HCT116 (cell line): Measurements from ENCODE around the gene ELFN2. TPM values are rescaled to one million over a fixed set of nuclear protein-coding genes. Genes with fewer than 3 reads are reported as not detected.

Experiments
- ATAC-seq: fragments of 200-7000 bp; cut with Tn5 transposase; 2 replicates; pipeline ENCODE4 v1.9.1; 2020; ENCODE audit warnings: mild to moderate bottlenecking, moderate library complexity
- BruUV-seq: library from RNA; stranded (reverse); fragments of 400-500 nt; replicated peaks from 2 replicates; lab custom pipeline; 2021; lab: Mats Ljungman, UMichigan
- CTCF ChIA-PET: fragments of 300-600 bp; sonication (Branson Sonifier 250); formaldehyde crosslinking; loops from one replicate; lab custom pipeline; 2021; ENCODE audit warnings: antibody characterized with exemption; lab: Charles Lee
- POLR2A ChIA-PET: fragments of 300-600, 350-600 bp; sonication (Branson Sonifier 250); formaldehyde crosslinking; loops from one replicate; lab custom pipeline; 2021; ENCODE audit warnings: antibody characterized with exemption; lab: Charles Lee
- RAD21 ChIA-PET, 2 experiments: fragments of 300-600 bp; sonication (Branson Sonifier 250); formaldehyde crosslinking; loops; one replicate each; lab custom pipeline; 2023; ENCODE audit warnings: low total read pairs in 2 of 2; ENCODE audit not compliant: uncharacterized antibody in 2 of 2, unreplicated experiment in 2 of 2, low non-redundant PET in 1 of 2; lab: Charles Lee
- DNase-seq: peaks from one replicate; pipeline ENCODE4 v3.0.0-alpha.2; 2010; ENCODE audit warnings: low read depth, low spot score
- H2AFZ ChIP-seq: fragments of 200-600 bp; shearing (Covaris generic), sonication (generic); 2 replicates; pipeline ENCODE4 v1.6.1; 2017; ENCODE audit warnings: low read depth, mixed run types, mixed read lengths, antibody characterized with exemption, low read length; ENCODE audit not compliant: poor library complexity, severe bottlenecking
- H3K27ac ChIP-seq: 2 replicates; pipeline ENCODE4 v1.5.1; 2012; ENCODE audit warnings: low read depth, low read length
- H3K27me3 ChIP-seq: fragments of 200-600 bp; sonication (generic); 2 replicates; pipeline ENCODE4 v1.6.1; 2016; ENCODE audit warnings: mixed run types, low read length, mixed read lengths; ENCODE audit not compliant: insufficient read depth
- H3K36me3 ChIP-seq, 2 experiments: fragments of 200-500 bp in 1 of 2; fragments of 200-600 bp in 1 of 2; sonication (Bioruptor generic) in 1 of 2; sonication (generic) in 1 of 2; 2 replicates each; pipeline versions ENCODE4 v1.5.1 to v1.6.1; 2014 to 2016; ENCODE audit warnings: low read length in 2 of 2, inconsistent platforms in 1 of 2, mixed read lengths in 1 of 2, mixed run types in 1 of 2; ENCODE audit not compliant: insufficient read depth in 2 of 2, control insufficient read depth in 1 of 2
- H3K4me1 ChIP-seq, 2 experiments: fragments of 200-600 bp in 1 of 2; sonication (generic) in 1 of 2; 2 replicates each; pipeline versions ENCODE4 v1.5.1 to v1.6.1; 2012 to 2017; ENCODE audit warnings: low read length in 2 of 2, inconsistent platforms in 1 of 2, mild to moderate bottlenecking in 1 of 2, mixed read lengths in 1 of 2, mixed run types in 1 of 2, moderate library complexity in 1 of 2; ENCODE audit not compliant: insufficient read depth in 2 of 2, control insufficient read depth in 1 of 2
- H3K4me2 ChIP-seq: fragments of 200-600 bp; sonication (generic); 2 replicates; pipeline ENCODE4 v1.6.1; 2017; ENCODE audit warnings: mixed run types, low read length, mixed read lengths
- H3K4me3 ChIP-seq, 2 experiments: fragments of 200-600 bp in 1 of 2; sonication (generic) in 1 of 2; replicated peaks in 1 of 2; 2 replicates each; pipeline ENCODE4 v1.5.1; 2011 to 2016; ENCODE audit warnings: low read length in 2 of 2, control low read depth in 1 of 2, low read depth in 1 of 2, mild to moderate bottlenecking in 1 of 2, mixed read lengths in 1 of 2, mixed run types in 1 of 2
- H3K79me2 ChIP-seq: fragments of 200-600 bp; sonication (generic); 2 replicates; pipeline ENCODE4 v1.6.1; 2017; ENCODE audit warnings: mild to moderate bottlenecking, mixed run types, low read length, moderate library complexity, mixed read lengths; ENCODE audit not compliant: insufficient read depth
- H3K9ac ChIP-seq: fragments of 200-600 bp; sonication (generic); 2 replicates; pipeline ENCODE4 v1.6.1; 2016; ENCODE audit warnings: low read length, mixed read lengths
- H3K9me2 ChIP-seq: fragments of 200-600 bp; sonication (generic), shearing (Covaris generic); 2 replicates; pipeline ENCODE4 v1.6.1; 2017; ENCODE audit warnings: mixed run types, mild to moderate bottlenecking, moderate library complexity; ENCODE audit not compliant: insufficient read depth
- H3K9me3 ChIP-seq, 2 experiments: fragments of 200-500 bp in 1 of 2; fragments of 200-600 bp in 1 of 2; sonication (Bioruptor generic) in 1 of 2; sonication (generic) in 1 of 2; 2 replicates each; pipeline ENCODE4 v1.6.1; 2014 to 2017; ENCODE audit warnings: low read length in 2 of 2, mixed read lengths in 2 of 2, inconsistent platforms in 1 of 2, low read depth in 1 of 2, mild to moderate bottlenecking in 1 of 2, mixed run types in 1 of 2, moderate library complexity in 1 of 2; ENCODE audit not compliant: control insufficient read depth in 1 of 2, insufficient read depth in 1 of 2
- H4K20me1 ChIP-seq: fragments of 200-600 bp; sonication (generic), shearing (Covaris generic); 2 replicates; pipeline ENCODE4 v1.6.1; 2017; ENCODE audit warnings: mixed run types, mild to moderate bottlenecking, moderate library complexity; ENCODE audit not compliant: insufficient read depth
- ATF3 ChIP-seq: IDR thresholded peaks from 2 replicates; pipeline ENCODE4 v1.6.1; 2012
- CBX3 ChIP-seq: IDR thresholded peaks from 2 replicates; pipeline ENCODE4 v1.6.1; 2012; ENCODE audit warnings: low read depth
- CTCF ChIP-seq, 3 experiments: fragments of 200-600 bp in 1 of 3; sonication (generic) in 1 of 3; IDR thresholded peaks in 2 of 3; conservative IDR thresholded peaks in 1 of 3; 2 replicates each; pipeline ENCODE4 v1.5.1; 2012 to 2017; ENCODE audit warnings: low read depth in 2 of 3, low read length in 2 of 3, antibody characterized with exemption in 1 of 3, borderline replicate concordance in 1 of 3, control low read depth in 1 of 3, mild to moderate bottlenecking in 1 of 3, mixed read lengths in 1 of 3, mixed run types in 1 of 3, moderate library complexity in 1 of 3; ENCODE audit not compliant: insufficient read depth in 1 of 3
- EGR1 ChIP-seq: IDR thresholded peaks from 2 replicates; pipeline ENCODE4 v1.6.1; 2012; ENCODE audit warnings: low read depth
- ELF1 ChIP-seq: IDR thresholded peaks from 2 replicates; pipeline ENCODE4 v1.6.1; 2012; ENCODE audit warnings: low read depth, borderline replicate concordance
- EZH2 ChIP-seq: fragments of 200-600 bp; sonication (generic); IDR thresholded peaks from 2 replicates; pipeline ENCODE4 v1.6.1; 2017; ENCODE audit warnings: antibody characterized with exemption, mixed run types
- EZH2phosphoT487 ChIP-seq: fragments of 200-600 bp; IDR thresholded peaks from 2 replicates; pipeline ENCODE4 v1.6.1; 2018; ENCODE audit warnings: antibody characterized with exemption, borderline replicate concordance
- FOSL1 ChIP-seq: IDR thresholded peaks from 2 replicates; pipeline ENCODE4 v1.6.1; 2012; ENCODE audit warnings: low read depth
- MAX ChIP-seq: IDR thresholded peaks from 2 replicates; pipeline ENCODE4 v1.6.1; 2012
- POLR2A ChIP-seq: IDR thresholded peaks from 2 replicates; pipeline ENCODE4 v1.7.0; 2011; ENCODE audit warnings: borderline replicate concordance; ENCODE audit not compliant: insufficient read depth, insufficient read length; ENCODE audit errors: extremely low read depth
- RAD21 ChIP-seq: IDR thresholded peaks from 2 replicates; pipeline ENCODE4 v1.6.1; 2012; ENCODE audit warnings: low read depth, mild to moderate bottlenecking
- SIN3A ChIP-seq: IDR thresholded peaks from 2 replicates; pipeline ENCODE4 v1.6.1; 2012; ENCODE audit warnings: low read depth
- SP1 ChIP-seq: IDR thresholded peaks from 2 replicates; pipeline ENCODE4 v1.6.1; 2012; ENCODE audit warnings: low read depth
- YY1 ChIP-seq: IDR thresholded peaks from 2 replicates; pipeline ENCODE4 v1.6.1; 2011; ENCODE audit warnings: low read length, low read depth, moderate library complexity, mild to moderate bottlenecking; ENCODE audit not compliant: insufficient replicate concordance; ENCODE audit errors: extremely low read depth
- ZBTB33 ChIP-seq: IDR thresholded peaks from 2 replicates; pipeline ENCODE4 v1.6.1; 2011; ENCODE audit warnings: mild to moderate bottlenecking, low read length, moderate library complexity; ENCODE audit not compliant: insufficient replicate concordance; ENCODE audit errors: extremely low read depth
- ZNF274 ChIP-seq: fragments of 200-500 bp; sonication (Bioruptor generic); IDR thresholded peaks from 2 replicates; pipeline ENCODE4 v1.6.1; 2014; ENCODE audit warnings: mild to moderate bottlenecking, low read depth, low read length, inconsistent platforms
- intact Hi-C: fragments of 100-400 bp; cut with micrococcal nuclease; formaldehyde crosslinking; loops from 2 replicates; pipeline ENCODE4 v1.10.0; 2022
- total RNA-seq: library from RNA; stranded (reverse); gene quantifications from one replicate; pipeline ENCODE4 v1.2.1, GENCODE V29; 2021; ENCODE audit not compliant: unreplicated experiment

The ELFN2 gene
- total RNA-seq, 1 experiment from 2014 or later: 45.4 TPM

- TF ChIP-seq ZBTB33: no peak
- TF ChIP-seq EZH2phosphoT487: no peak
- no peak for TF ChIP-seq FOSL1
- TF ChIP-seq CTCF (IDR thresholded peaks at IDR 0.05 in 2 of 3, conservative IDR thresholded peaks at IDR 0.05 in 1 of 3; ENCODE audit: borderline replicate concordance in 1 of 3, insufficient read depth in 1 of 3, low read depth in 2 of 3, low read length in 2 of 3): no peak
- no peak for TF ChIP-seq ATF3
- no peak for TF ChIP-seq ZNF274
- no peak for TF ChIP-seq POLR2A
- TF ChIP-seq EZH2: no peak
- no peak for TF ChIP-seq RAD21
- TF ChIP-seq YY1: no peak
- no peak for TF ChIP-seq SP1
- no peak for TF ChIP-seq EGR1
- no peak for TF ChIP-seq SIN3A
- TF ChIP-seq ELF1: no peak
- no peak for TF ChIP-seq MAX
- no peak for TF ChIP-seq CBX3
- H3K36me3 ChIP-seq: no peaks in the 10 kb centered on the region; a peak in 1 of 4 replicates
- DNase-seq (no peak), ATAC-seq (no peak)
- no peaks in the 10 kb centered on the region for H3K27me3 ChIP-seq
- CTCF ChIA-PET: no interaction called here
- H3K27ac ChIP-seq: no peak overlapping the region
- BruUV-seq: no TSS peak
- POLR2A ChIA-PET: no interaction called here
- intact Hi-C loops: no loop called here
- peaks cover 0 to 35% of the 10 kb centered on the region in 2 experiments; a peak in 2 of 4 replicates for H3K4me1 ChIP-seq
- RAD21 ChIA-PET: no interaction called here
- no peak overlapping the region for H3K9ac ChIP-seq
- no peaks in the 10 kb centered on the region for H3K9me3 ChIP-seq
- H4K20me1 ChIP-seq: no peaks in the 10 kb centered on the region
- H2AFZ ChIP-seq: no peak overlapping the region
- H3K9me2 ChIP-seq: no peaks in the 10 kb centered on the region
- no peak overlapping the region for H3K4me3 ChIP-seq
- H3K4me2 ChIP-seq: no peak overlapping the region
- no peaks in the 10 kb centered on the region for H3K79me2 ChIP-seq
Measured at GRCh38 chr22:37376643-37377042, 50.6 kb downstream of the ELFN2 start.
